ENCODE data around the gene ZCCHC4.

The ZCCHC4 gene

GRCh38 chr4:25399510-25399909, 86.9 kb downstream of the ZCCHC4 start:
- 0 out of 2 replicates have a peak, but pooled peaks cover 5% of the 10 kb centered on the region for H3K36me3 ChIP-seq
- no peaks in the 10 kb centered on the region for H3K27me3 ChIP-seq

GRCh38 chr4:25401066-25401465, 88.5 kb downstream of the ZCCHC4 start:
- Histone ChIP-seq H3K4me1 (no peaks in the 10 kb centered on the region), H3K27me3 (no peaks in the 10 kb centered on the region), H3K4me3 (ENCODE audit: low read depth, low read length) (no peak overlapping the region), H3K36me3 (peaks cover 5% of the 10 kb centered on the region; the same call in 1 of the 2 replicates), H3K9me3 (no peaks in the 10 kb centered on the region)
- no peak for TF ChIP-seq CTCF (IDR thresholded peaks at IDR 0.05; ENCODE audit: low read depth, low read length)
- no peak for DNase-seq

More at GRCh38 chr4:25399510-25399909, 86.9 kb downstream of the ZCCHC4 start:
- no peak overlapping the region for H3K4me3 ChIP-seq (ENCODE audit: low read depth, low read length)
- no peaks in the 10 kb centered on the region for H3K4me1 ChIP-seq
- TF ChIP-seq CTCF (IDR thresholded peaks at IDR 0.05; ENCODE audit: low read depth, low read length) = no peak
- DNase-seq = no peak
- H3K9me3 ChIP-seq = no peaks in the 10 kb centered on the region

- H3K27me3 ChIP-seq = no peaks in the 10 kb centered on the region
- peaks cover 5% of the 10 kb centered on the region; the same call in 1 of the 2 replicates for H3K36me3 ChIP-seq
- no peak for DNase-seq
- no peaks in the 10 kb centered on the region for H3K4me1 ChIP-seq
- H3K9me3 ChIP-seq = no peaks in the 10 kb centered on the region
- TF ChIP-seq CTCF (IDR thresholded peaks at IDR 0.05; ENCODE audit: low read depth, low read length) = no peak
- no peak overlapping the region for H3K4me3 ChIP-seq (ENCODE audit: low read depth, low read length)
Measured at GRCh38 chr4:25402521-25402920, 89.9 kb downstream of the ZCCHC4 start.

GRCh38 chr4:25403699-25404098, 91.1 kb downstream of the ZCCHC4 start:
- H3K36me3 ChIP-seq = peaks cover 5% of the 10 kb centered on the region; the same call in 1 of the 2 replicates

GRCh38 chr4:25405453-25405852, 92.9 kb downstream of the ZCCHC4 start:
- no peak for DNase-seq
- TF ChIP-seq CTCF (IDR thresholded peaks at IDR 0.05; ENCODE audit: low read depth, low read length) = no peak
- Histone ChIP-seq H3K27me3 (no peaks in the 10 kb centered on the region), H3K4me1 (no peaks in the 10 kb centered on the region), H3K4me3 (ENCODE audit: low read depth, low read length) (no peak overlapping the region), H3K9me3 (no peaks in the 10 kb centered on the region), H3K36me3 (peaks cover 7% of the 10 kb centered on the region)

More at GRCh38 chr4:25403699-25404098, 91.1 kb downstream of the ZCCHC4 start:
- Histone ChIP-seq H3K4me3 (ENCODE audit: low read depth, low read length) (no peak overlapping the region), H3K9me3 (no peaks in the 10 kb centered on the region), H3K27me3 (no peaks in the 10 kb centered on the region), H3K4me1 (no peaks in the 10 kb centered on the region)
- TF ChIP-seq CTCF (IDR thresholded peaks at IDR 0.05; ENCODE audit: low read depth, low read length) = no peak
- no peak for DNase-seq

- peaks cover 13% of the 10 kb centered on the region for H3K36me3 ChIP-seq
- TF ChIP-seq CTCF (IDR thresholded peaks at IDR 0.05; ENCODE audit: low read depth, low read length) = no peak
- H3K27me3 ChIP-seq = no peaks in the 10 kb centered on the region
- H3K9me3 ChIP-seq = no peaks in the 10 kb centered on the region
- no peak for DNase-seq
- H3K4me3 ChIP-seq (ENCODE audit: low read depth, low read length) = no peak overlapping the region
- no peaks in the 10 kb centered on the region for H3K4me1 ChIP-seq
Measured at GRCh38 chr4:25406081-25406692, 93.6 kb downstream of the ZCCHC4 start.
